Stimulated activated CD8-positive, alpha-beta memory T cell treated with anti-CD3 and anti-CD28 coated beads, Interleukin-15, amount 100 ng/mL, for 24 hours (primary cell): Measurements from ENCODE around the gene PIGO.

Experiments
- DNase-seq: peaks from one replicate; pipeline ENCODE4 v3.0.0-alpha.2; 2020; ENCODE audit warnings: low read depth

The PIGO gene

GRCh38 chr9:35070823-35071813, 25.3 kb downstream of the PIGO start:
- no peak for DNase-seq

GRCh38 chr9:35069020-35069419, 27.4 kb downstream of the PIGO start:
- no peak for DNase-seq

- DNase-seq, result no peak
Observed at GRCh38 chr9:35067056-35067455, 29.3 kb downstream of the PIGO start.

GRCh38 chr9:35060548-35061207, 35.7 kb downstream of the PIGO start:
- no peak for DNase-seq

- no peak for DNase-seq
Observed at GRCh38 chr9:35059438-35059837, 37.0 kb downstream of the PIGO start.

- DNase-seq, result no peak
Observed at GRCh38 chr9:35057271-35057620, 39.1 kb downstream of the PIGO start.

- no peak for DNase-seq
Observed at GRCh38 chr9:35056571-35057270, 39.7 kb downstream of the PIGO start.

GRCh38 chr9:35054871-35055644, 41.3 kb downstream of the PIGO start:
- DNase-seq, result no peak

- DNase-seq, result no peak
Observed at GRCh38 chr9:35054185-35054835, 42.1 kb downstream of the PIGO start.

- DNase-seq, result no peak
Observed at GRCh38 chr9:35051069-35051967, 45.1 kb downstream of the PIGO start.

- no peak for DNase-seq
Observed at GRCh38 chr9:35048511-35048910, 47.9 kb downstream of the PIGO start.

- no peak for DNase-seq
Observed at GRCh38 chr9:35044071-35044470, 52.3 kb downstream of the PIGO start.

GRCh38 chr9:35042891-35043545, 53.4 kb downstream of the PIGO start:
- DNase-seq, result no peak

GRCh38 chr9:35042081-35042604, 54.2 kb downstream of the PIGO start:
- no peak for DNase-seq
